Activated gamma-delta T cell (primary cell): ENCODE results near the gene ZNF528.
A peak's percentile ranks its signal among the peaks of the same experiment; 100 is the strongest.

Source experiments
- DNase-seq: peaks from one replicate; lab custom pipeline; 2025; lab: John Stamatoyannopoulos, UW
- total RNA-seq, 2 donors: gene quantifications; one replicate each; lab custom pipeline; 2026; lab: John Stamatoyannopoulos, UW

ZNF528 gene
- total RNA-seq: 61.1 to 70.7 reads per million in 2 donors

- DNase-seq: peak; percentile 72
Measured at GRCh38 chr19:52397310-52398080, at the start of gene ZNF528. ZNF528 (plus strand) TSS chr19:52397849; CDS start chr19:52402014, 4,165 bp downstream.

- no peak for DNase-seq
Measured at GRCh38 chr19:52351512-52351911, 46.1 kb upstream of the ZNF528 start.

GRCh38 chr19:52366414-52366824 lies 31.2 kb upstream of the ZNF528 start:
- no peak for DNase-seq

- DNase-seq: peak; percentile 63
Measured at GRCh38 chr19:52369559-52370340, 27.9 kb upstream of the ZNF528 start, which contains the start of gene ZNF880. ZNF880 (plus strand) TSS chr19:52369923; CDS start chr19:52369966, 43 bp downstream.

GRCh38 chr19:52370341-52370710 lies 27.3 kb upstream of the ZNF528 start:
- no peak for DNase-seq

- DNase-seq: no peak
Measured at GRCh38 chr19:52391135-52391534, 6.5 kb upstream of the ZNF528 start.

- no peak for DNase-seq
Measured at GRCh38 chr19:52398081-52398441, 412 bp downstream of the ZNF528 start.

- DNase-seq: no peak
Measured at GRCh38 chr19:52410276-52410675, 12.6 kb downstream of the ZNF528 start.

- DNase-seq: no peak
Measured at GRCh38 chr19:52415711-52416110, 18.1 kb downstream of the ZNF528 start.

GRCh38 chr19:52428937-52429336 lies 31.3 kb downstream of the ZNF528 start, which contains the start of gene ZNF534:
ZNF534 (plus strand) TSS chr19:52429148; CDS start chr19:52431475, 2,327 bp downstream.
- DNase-seq: no peak

GRCh38 chr19:52442179-52442578 lies 44.5 kb downstream of the ZNF528 start:
- DNase-seq: no peak

GRCh38 chr19:52444506-52444905 lies 46.9 kb downstream of the ZNF528 start:
- no peak for DNase-seq

GRCh38 chr19:52451241-52451640 lies 53.6 kb downstream of the ZNF528 start:
- DNase-seq: no peak

- DNase-seq: peak; percentile 19
Measured at GRCh38 chr19:52453324-52454094, 55.9 kb downstream of the ZNF528 start, which contains the start of gene ZNF578. ZNF578 (plus strand) TSS chr19:52453553; CDS start chr19:52501846, 48,293 bp downstream.

GRCh38 chr19:52464798-52465470 lies 67.3 kb downstream of the ZNF528 start:
- DNase-seq: no peak
